GM21786 (cell line): Measurements from ENCODE around the gene FYN.
"Not testable (repeated sequence)": the region's sequence is repeated elsewhere in the genome, so short reads cannot be mapped to it uniquely, and the experiment has no call there.

Experiments used
- ATAC-seq: cut with Tn5 transposase; IDR thresholded peaks from one replicate; pipeline ENCODE4 v1.9.1; 2021; ENCODE audit not compliant: unreplicated experiment

The FYN gene

GRCh38 chr6:111793711-111794111 is 79.5 kb downstream of the FYN start:
- peak; percentile 76 for ATAC-seq

- ATAC-seq: no peak
Observed at GRCh38 chr6:111792914-111793700, 80.1 kb downstream of the FYN start.

GRCh38 chr6:111792241-111792640 is 81.0 kb downstream of the FYN start:
- ATAC-seq: no peak

- ATAC-seq: no peak
Observed at GRCh38 chr6:111791415-111791814, 81.8 kb downstream of the FYN start.

- no peak for ATAC-seq
Observed at GRCh38 chr6:111789598-111789997, 83.7 kb downstream of the FYN start.

GRCh38 chr6:111788379-111789276 is 84.6 kb downstream of the FYN start:
- ATAC-seq: no peak

GRCh38 chr6:111786151-111786550 is 87.1 kb downstream of the FYN start:
- ATAC-seq: not testable (repeated sequence)

- ATAC-seq: no peak
Observed at GRCh38 chr6:111784433-111784832, 88.8 kb downstream of the FYN start.

- no peak for ATAC-seq
Observed at GRCh38 chr6:111782887-111783466, 90.3 kb downstream of the FYN start.

GRCh38 chr6:111782192-111782809 is 91.0 kb downstream of the FYN start:
- no peak for ATAC-seq

- ATAC-seq: no peak
Observed at GRCh38 chr6:111781041-111781708, 92.1 kb downstream of the FYN start.

- ATAC-seq: no peak
Observed at GRCh38 chr6:111780393-111780792, 92.9 kb downstream of the FYN start.

- ATAC-seq: no peak
Observed at GRCh38 chr6:111779660-111780059, 93.6 kb downstream of the FYN start.

- ATAC-seq: no peak
Observed at GRCh38 chr6:111779031-111779430, 94.2 kb downstream of the FYN start.

GRCh38 chr6:111777357-111777756 is 95.9 kb downstream of the FYN start:
- ATAC-seq: peak; percentile 54

- no peak for ATAC-seq
Observed at GRCh38 chr6:111776236-111777221, 96.7 kb downstream of the FYN start.

- no peak for ATAC-seq
Observed at GRCh38 chr6:111775145-111775922, 97.9 kb downstream of the FYN start.

- ATAC-seq: no peak
Observed at GRCh38 chr6:111774346-111774703, 98.9 kb downstream of the FYN start.
